HepG2 (cell line): ENCODE results near the gene CTNND2. TPM values are rescaled to one million over a fixed set of nuclear protein-coding genes. Genes with fewer than 3 reads are reported as not detected.

ENCODE experiments used
- ATAC-seq: fragments of 200-7000 bp; cut with Tn5 transposase; 3 replicates; pipeline ENCODE4 v1.9.1; 2020; ENCODE audit warnings: mild to moderate bottlenecking, moderate library complexity
- BruUV-seq: library from RNA; stranded (reverse); fragments of 400-500 nt; replicated peaks from 2 replicates; lab custom pipeline; 2021; lab: Mats Ljungman, UMichigan
- CTCF ChIA-PET: fragments of 300-600 bp; formaldehyde crosslinking; extraction: SDS; loops from one replicate; lab custom pipeline; 2021; ENCODE audit warnings: low total read pairs, inconsistent platforms, low intra/inter-chr PET ratio; lab: Yijun Ruan, JAX
- POLR2A ChIA-PET: fragments of 350-600 bp; sonication (Branson Sonifier 250); formaldehyde crosslinking; loops from one replicate; lab custom pipeline; 2020; ENCODE audit warnings: antibody characterized with exemption, inconsistent platforms; lab: Yijun Ruan, JAX
- DNase-seq: peaks from one replicate; pipeline ENCODE4 v3.0.0-alpha.2; 2015; ENCODE audit warnings: low spot score
- FAIRE-seq: peaks from 3 replicates; lab custom pipeline; 2011; peaks lifted over from hg19 to GRCh38; lab: Jason Lieb, UNC
- H2AFZ ChIP-seq: one replicate; pipeline ENCODE4 v1.6.1; 2011; ENCODE audit warnings: low read length, inconsistent platforms
- H3K27ac ChIP-seq: fragments of 300-600 bp; 3 replicates; pipeline ENCODE4 v1.8.0; 2011; ENCODE audit warnings: mixed run types, mild to moderate bottlenecking, mixed read lengths, low read length, inconsistent platforms; ENCODE audit not compliant: insufficient read depth; ENCODE audit errors: extremely low read length
- H3K27me3 ChIP-seq, 2 experiments: fragments of 200-600 bp in 1 of 2; 2 replicates in 1 of 2; 3 replicates in 1 of 2; pipeline versions ENCODE4 v1.6.0 to v1.8.0; 2011; ENCODE audit warnings: low read length in 2 of 2, mild to moderate bottlenecking in 2 of 2, moderate library complexity in 2 of 2, inconsistent platforms in 1 of 2; ENCODE audit not compliant: insufficient read depth in 2 of 2, control insufficient read depth in 1 of 2
- H3K36me3 ChIP-seq, 2 experiments: fragments of 200-600 bp in 1 of 2; replicated peaks in 1 of 2; 2 replicates in 1 of 2; 3 replicates in 1 of 2; pipeline versions ENCODE4 v1.5.1 to v1.8.0; 2011; ENCODE audit warnings: low read length in 2 of 2, inconsistent platforms in 1 of 2; ENCODE audit not compliant: insufficient read depth in 2 of 2, control insufficient read depth in 1 of 2
- H3K4me1 ChIP-seq: 2 replicates; pipeline ENCODE4 v1.5.1; 2012; ENCODE audit warnings: low read length, inconsistent platforms; ENCODE audit not compliant: insufficient read depth
- H3K4me2 ChIP-seq: 2 replicates; pipeline ENCODE4 v1.6.0; 2011; ENCODE audit warnings: low read depth, low read length, inconsistent platforms
- H3K4me3 ChIP-seq, 3 experiments: fragments of 200-600 bp in 1 of 3; sonication (generic), shearing (Covaris generic) in 1 of 3; replicated peaks in 1 of 3; 2 replicates each; pipeline ENCODE4 v1.5.1; 2011 to 2016; ENCODE audit warnings: low read length in 3 of 3, inconsistent platforms in 2 of 3, low read depth in 2 of 3, mild to moderate bottlenecking in 2 of 3, control low read depth in 1 of 3, mixed read lengths in 1 of 3; ENCODE audit not compliant: insufficient read depth in 1 of 3
- H3K79me2 ChIP-seq: one replicate; pipeline ENCODE4 v1.6.1; 2011; ENCODE audit warnings: low read length, inconsistent platforms; ENCODE audit not compliant: insufficient read depth
- H3K9ac ChIP-seq: 2 replicates; pipeline ENCODE4 v1.6.0; 2011; ENCODE audit warnings: mild to moderate bottlenecking, low read depth, low read length, inconsistent platforms; ENCODE audit not compliant: insufficient read depth
- H3K9me3 ChIP-seq: 2 replicates; pipeline ENCODE4 v1.5.1; 2012; ENCODE audit warnings: mild to moderate bottlenecking, low read length
- H4K20me1 ChIP-seq: 2 replicates; pipeline ENCODE4 v1.6.0; 2011; ENCODE audit warnings: inconsistent platforms, mild to moderate bottlenecking, low read length, moderate library complexity; ENCODE audit not compliant: insufficient read depth
- IRX3 ChIP-seq: sonication (generic); formaldehyde crosslinking; IDR thresholded peaks from 2 replicates; pipeline ENCODE4 v1.8.1; 2023; ENCODE audit warnings: mild to moderate bottlenecking, low read depth, missing genetic modification reagents, borderline replicate concordance
- KDM5A ChIP-seq: fragments of 200-600 bp; sonication (generic); IDR thresholded peaks from 2 replicates; pipeline ENCODE4 v1.7.0; 2018; ENCODE audit warnings: antibody characterized with exemption, mild to moderate bottlenecking, low read length, borderline replicate concordance
- KDM5B ChIP-seq: sonication (generic); formaldehyde crosslinking; IDR thresholded peaks from 2 replicates; pipeline ENCODE4 v1.4.0; 2020; ENCODE audit warnings: missing genetic modification reagents, mild to moderate bottlenecking, borderline replicate concordance
- KLF15 ChIP-seq: sonication (generic); formaldehyde crosslinking; IDR thresholded peaks from 2 replicates; pipeline ENCODE4 v1.8.1; 2023; ENCODE audit warnings: borderline replicate concordance, mild to moderate bottlenecking, inconsistent platforms, missing genetic modification reagents, mixed read lengths
- SIX4 ChIP-seq: sonication (generic); formaldehyde crosslinking; IDR thresholded peaks from 2 replicates; pipeline ENCODE4 v1.4.0; 2020; ENCODE audit warnings: missing genetic modification reagents
- SOX6 ChIP-seq, 2 experiments: fragments of 450-650 bp in 1 of 2; sonication (generic) in 1 of 2; formaldehyde crosslinking in 1 of 2; IDR thresholded peaks; 2 replicates each; pipeline versions ENCODE4 v1.4.0 to v1.6.1; 2017 to 2020; ENCODE audit warnings: antibody characterized with exemption in 1 of 2, mild to moderate bottlenecking in 1 of 2, missing genetic modification reagents in 1 of 2
- TGIF2 ChIP-seq: IDR thresholded peaks from 2 replicates; pipeline ENCODE4 v1.6.1; 2016; ENCODE audit warnings: control low read depth, missing compliant biosample characterization
- ZBTB3 ChIP-seq: sonication (generic); formaldehyde crosslinking; IDR thresholded peaks from 2 replicates; pipeline ENCODE4 v1.4.0; 2020; ENCODE audit warnings: low read depth, mild to moderate bottlenecking, moderate library complexity, missing genetic modification reagents, borderline replicate concordance
- ZFYVE20 ChIP-seq: sonication (generic); formaldehyde crosslinking; IDR thresholded peaks from 2 replicates; pipeline ENCODE4 v1.8.0; 2023; ENCODE audit warnings: low read depth, mild to moderate bottlenecking, moderate library complexity, missing genetic modification reagents, borderline replicate concordance
- ZNF326 ChIP-seq: sonication (generic); formaldehyde crosslinking; IDR thresholded peaks from 2 replicates; pipeline ENCODE4 v1.4.0; 2020; ENCODE audit warnings: missing genetic modification reagents, borderline replicate concordance
- ZNF468 ChIP-seq: sonication (generic); formaldehyde crosslinking; IDR thresholded peaks from 2 replicates; pipeline ENCODE4 v1.8.0; 2022; ENCODE audit warnings: mild to moderate bottlenecking, moderate library complexity, missing genetic modification reagents
- ZNF484 ChIP-seq: sonication (generic); formaldehyde crosslinking; IDR thresholded peaks from 2 replicates; pipeline ENCODE4 v1.5.1; 2020; ENCODE audit warnings: mild to moderate bottlenecking, low read depth, missing genetic modification reagents, borderline replicate concordance
- WGBS: methylation state at CpG from one replicate; pipeline ENCODE4 v1.1.6; 2017; ENCODE audit warnings: low lambda C conversion rate; 5-methylcytosine and 5-hydroxymethylcytosine counted together
- in situ Hi-C: cut with HindIII; loops from 2 replicates; pipeline ENCODE4 v1.10.0; 2017; ENCODE audit warnings: low pct_unique_long_range_greater_than_20kb; ENCODE audit not compliant: extremely low pct_ligation_motif_present
- intact Hi-C: fragments of 100-400 bp; cut with micrococcal nuclease; formaldehyde crosslinking; loops from one replicate; pipeline ENCODE4 v1.10.0; 2022; ENCODE audit not compliant: unreplicated experiment
- polyA plus RNA-seq, 8 experiments: library from polyadenylated mRNA; depleted of rRNA in 3 of 8; stranded (reverse) in 7 of 8; unstranded in 1 of 8; fragments of >200 nt; fragmentation: Illumina TruSeq in 4 of 8; extraction: Trizol in 4 of 8; gene quantifications; 2 replicates each; pipeline versions ENCODE4 v1.2.1 to v1.2.3, GENCODE V29; 2011 to 2016; ENCODE audit warnings: low read depth in 4 of 8, missing spikeins in 1 of 8, mixed read lengths in 1 of 8; ENCODE audit not compliant: insufficient read depth in 1 of 8
- total RNA-seq, 5 experiments: library from RNA; depleted of rRNA; stranded (reverse); fragments of >200 nt; fragmentation: Illumina TruSeq; extraction: Trizol; gene quantifications; 2 replicates each; pipeline ENCODE4 v1.2.3, GENCODE V29; 2016; ENCODE audit warnings: low read depth in 1 of 5

The CTNND2 gene
- total and polyA plus RNA-seq, 2 of the 13 experiments (the other 11 are each of a cell fraction or from before 2014, with no cell fraction given): not detected

GRCh38 chr5:11157132-11157531 is 747.1 kb downstream of the CTNND2 start:
- no peak overlapping the region for H3K9ac ChIP-seq
- no peaks in the 10 kb centered on the region for H3K36me3 ChIP-seq
- intact Hi-C loops: no loop called here
- no peak for DNase-seq
- in situ Hi-C loops: no loop called here
- H3K4me3 ChIP-seq: no peak overlapping the region
- BruUV-seq: no TSS peak
- no peaks in the 10 kb centered on the region for H3K4me1 ChIP-seq
- no peak for FAIRE-seq
- no peaks in the 10 kb centered on the region; a peak in 1 of 5 replicates for H3K27me3 ChIP-seq
- CTCF ChIA-PET: no interaction called here
- ATAC-seq: no peak
- TF ChIP-seq SIX4 (CRISPR knock-in tag) (no peak), ZFYVE20 (CRISPR knock-in tag) (no peak), KDM5A (no peak), ZNF468 (CRISPR knock-in tag) (no peak), TGIF2 (CRISPR knock-in tag) (no peak), ZBTB3 (no peak), ZNF326 (CRISPR knock-in tag) (no peak), IRX3 (no peak), SOX6 (IDR thresholded peaks at IDR 0.05) (no peak), SOX6 (CRISPR knock-in tag; IDR thresholded peaks at IDR 0.05) (no peak), KLF15 (CRISPR knock-in tag) (no peak), KDM5B (CRISPR knock-in tag) (no peak), ZNF484 (no peak)
- WGBS: 12% methylated on average over 3 of the region's 3 CpGs
- H4K20me1 ChIP-seq: no peaks in the 10 kb centered on the region
- no peak overlapping the region for H3K27ac ChIP-seq
- no peak overlapping the region for H2AFZ ChIP-seq
- H3K4me2 ChIP-seq: no peak overlapping the region
- no peaks in the 10 kb centered on the region for H3K79me2 ChIP-seq
- no peaks in the 10 kb centered on the region for H3K9me3 ChIP-seq
- POLR2A ChIA-PET: no interaction called here
